Endodermal cell (in vitro differentiated cells): ENCODE data around the gene PCDH8. TPM values are rescaled to one million over a fixed set of nuclear protein-coding genes. Genes with fewer than 3 reads are reported as not detected.

Source experiments
- DNase-seq: peaks from one replicate; pipeline ENCODE4 v3.0.0-alpha.2; 2017
- H3K27ac ChIP-seq: 2 replicates; pipeline ENCODE4 v1.5.1; 2013; ENCODE audit warnings: mild to moderate bottlenecking, low read depth, low read length, moderate library complexity
- H3K27me3 ChIP-seq: 2 replicates; pipeline ENCODE4 v1.6.1; 2013; ENCODE audit warnings: mild to moderate bottlenecking, low read length, moderate library complexity; ENCODE audit not compliant: insufficient read depth, control insufficient read depth, poor library complexity, severe bottlenecking
- H3K36me3 ChIP-seq: 2 replicates; pipeline ENCODE4 v1.7.0; 2013; ENCODE audit warnings: mild to moderate bottlenecking, low read length, moderate library complexity; ENCODE audit not compliant: control insufficient read depth, insufficient read depth
- H3K4me1 ChIP-seq: one replicate; pipeline ENCODE4 v1.7.0; 2013; ENCODE audit warnings: low read length; ENCODE audit not compliant: control insufficient read depth, insufficient read depth
- H3K4me3 ChIP-seq: 2 replicates; pipeline ENCODE4 v1.5.1; 2013; ENCODE audit warnings: mild to moderate bottlenecking, low read length, moderate library complexity
- H3K9ac ChIP-seq: 2 replicates; pipeline ENCODE4 v1.6.1; 2013; ENCODE audit warnings: mild to moderate bottlenecking, low read length, moderate library complexity; ENCODE audit not compliant: poor library complexity, severe bottlenecking; ENCODE audit errors: extremely low read depth
- H3K9me3 ChIP-seq: 2 replicates; pipeline ENCODE4 v1.6.1; 2013; ENCODE audit warnings: mild to moderate bottlenecking, low read length, moderate library complexity; ENCODE audit not compliant: control insufficient read depth
- H3K27ac Mint-ChIP-seq: 2 replicates; pipeline ENCODE4 v1.8.0; 2020; ENCODE audit warnings: mixed read lengths
- H3K27me3 Mint-ChIP-seq: 2 replicates; pipeline ENCODE4 v1.8.0; 2021; ENCODE audit warnings: mild to moderate bottlenecking, mixed read lengths; ENCODE audit not compliant: insufficient read depth
- H3K36me3 Mint-ChIP-seq: 2 replicates; pipeline ENCODE4 v1.8.0; 2020; ENCODE audit warnings: low read depth, mixed read lengths
- H3K4me1 Mint-ChIP-seq: 2 replicates; pipeline ENCODE4 v1.8.0; 2020; ENCODE audit warnings: mixed read lengths
- H3K4me3 Mint-ChIP-seq: 2 replicates; pipeline ENCODE4 v1.8.0; 2020; ENCODE audit warnings: mild to moderate bottlenecking, moderate library complexity, mixed read lengths
- H3K9me3 Mint-ChIP-seq: 2 replicates; pipeline ENCODE4 v1.8.0; 2020; ENCODE audit warnings: mild to moderate bottlenecking, mixed read lengths
- CTCF ChIP-seq: fragments of 200-600 bp; sonication (generic); conservative IDR thresholded peaks from 2 replicates; pipeline ENCODE4 v1.5.0; 2021; ENCODE audit warnings: antibody characterized with exemption, mild to moderate bottlenecking
- WGBS, 2 experiments: methylation state at CpG; one replicate each; pipeline versions ENCODE4 v1.1.5 to v1.1.7; 2013; ENCODE audit warnings: missing lambda C conversion rate in 2 of 2, mixed read lengths in 1 of 2; ENCODE audit not compliant: insufficient coverage in 1 of 2, insufficient read length in 1 of 2; 5-methylcytosine and 5-hydroxymethylcytosine counted together
- total RNA-seq, 2 donors: library from RNA; stranded (reverse); fragmentation: NEBNext Ultra II Directional in 1 of 2; extraction: Animal tissue kit (Norgen Biotek cat#: 25700) in 1 of 2; gene quantifications; 2 replicates in 1 of 2; 3 replicates in 1 of 2; pipeline ENCODE4 v1.2.1, GENCODE V29; 2021

The PCDH8 gene
- total RNA-seq, 2 donors from 2014 or later: 1.8 to 10.6 TPM

- peaks cover 6% of the 10 kb centered on the region for H3K27me3 Mint-ChIP-seq
- Histone ChIP-seq H3K9ac (no peak overlapping the region), H3K4me3 (no peak overlapping the region), H3K27ac (no peak overlapping the region), H3K9me3 (no peaks in the 10 kb centered on the region), H3K27me3 (no peaks in the 10 kb centered on the region), H3K36me3 (no peaks in the 10 kb centered on the region), H3K4me1 (no peaks in the 10 kb centered on the region)
- DNase-seq: no peak
- TF ChIP-seq CTCF: no peak
- no peak overlapping the region for H3K4me3 Mint-ChIP-seq
- no peak overlapping the region for H3K27ac Mint-ChIP-seq
- H3K36me3 Mint-ChIP-seq: no peaks in the 10 kb centered on the region
- no peaks in the 10 kb centered on the region for H3K4me1 Mint-ChIP-seq
- H3K9me3 Mint-ChIP-seq: no peaks in the 10 kb centered on the region
- 93 to 100% methylated on average over 3 to 6 of the region's 6 CpGs for WGBS, 2 experiments
These were observed 42.4 kb downstream of the PCDH8 start for GRCh38 chr13:52806029-52806428.

- WGBS, 2 experiments: 89 to 94% methylated on average over 2 to 3 of the region's 3 CpGs
- no peaks in the 10 kb centered on the region for H3K4me1 Mint-ChIP-seq
- H3K27ac Mint-ChIP-seq: no peak overlapping the region
These were observed 44.2 kb downstream of the PCDH8 start for GRCh38 chr13:52804202-52804641.

GRCh38 chr13:52800856-52801255 lies 47.6 kb downstream of the PCDH8 start:
- no peaks in the 10 kb centered on the region for H3K36me3 ChIP-seq
- H3K9me3 Mint-ChIP-seq: no peaks in the 10 kb centered on the region
- no peak overlapping the region for H3K4me3 Mint-ChIP-seq
- no peaks in the 10 kb centered on the region for H3K4me1 Mint-ChIP-seq
- peaks cover 6% of the 10 kb centered on the region for H3K27me3 ChIP-seq
- no peak overlapping the region for H3K27ac Mint-ChIP-seq
- H3K36me3 Mint-ChIP-seq: no peaks in the 10 kb centered on the region
- 92 to 94% methylated on average over 2 to 4 of the region's 5 CpGs for WGBS, 2 experiments
- no peak for TF ChIP-seq CTCF
- no peak overlapping the region for H3K9ac ChIP-seq
- H3K4me3 ChIP-seq: no peak overlapping the region
- H3K27ac ChIP-seq: no peak overlapping the region
- DNase-seq: no peak
- H3K9me3 ChIP-seq: no peaks in the 10 kb centered on the region
- no peaks in the 10 kb centered on the region for H3K4me1 ChIP-seq
- H3K27me3 Mint-ChIP-seq: peaks cover 7% of the 10 kb centered on the region

More at GRCh38 chr13:52804202-52804641, 44.2 kb downstream of the PCDH8 start:
- H3K27me3 ChIP-seq: peaks cover 6% of the 10 kb centered on the region
- no peak overlapping the region for H3K27ac ChIP-seq
- no peak overlapping the region for H3K9ac ChIP-seq
- Mint-ChIP-seq H3K4me3 (no peak overlapping the region), H3K9me3 (no peaks in the 10 kb centered on the region), H3K27me3 (peaks cover 9% of the 10 kb centered on the region), H3K36me3 (no peaks in the 10 kb centered on the region)
- H3K36me3 ChIP-seq: no peaks in the 10 kb centered on the region
- no peaks in the 10 kb centered on the region for H3K4me1 ChIP-seq
- no peak for TF ChIP-seq CTCF
- no peak for DNase-seq
- no peaks in the 10 kb centered on the region for H3K9me3 ChIP-seq
- H3K4me3 ChIP-seq: no peak overlapping the region
